HG03442 (cell line): ENCODE data around the gene SEMA3E.
A peak's percentile ranks its signal among the peaks of the same experiment; 100 is the strongest.
"Not testable (repeated sequence)": the region's sequence is repeated elsewhere in the genome, so short reads cannot be mapped to it uniquely, and the experiment has no call there.

Source experiments
- ATAC-seq: cut with Tn5 transposase; IDR thresholded peaks from one replicate; pipeline ENCODE4 v1.9.1; 2021; ENCODE audit warnings: mild to moderate bottlenecking, moderate library complexity; ENCODE audit not compliant: unreplicated experiment

Gene SEMA3E

DNA sequence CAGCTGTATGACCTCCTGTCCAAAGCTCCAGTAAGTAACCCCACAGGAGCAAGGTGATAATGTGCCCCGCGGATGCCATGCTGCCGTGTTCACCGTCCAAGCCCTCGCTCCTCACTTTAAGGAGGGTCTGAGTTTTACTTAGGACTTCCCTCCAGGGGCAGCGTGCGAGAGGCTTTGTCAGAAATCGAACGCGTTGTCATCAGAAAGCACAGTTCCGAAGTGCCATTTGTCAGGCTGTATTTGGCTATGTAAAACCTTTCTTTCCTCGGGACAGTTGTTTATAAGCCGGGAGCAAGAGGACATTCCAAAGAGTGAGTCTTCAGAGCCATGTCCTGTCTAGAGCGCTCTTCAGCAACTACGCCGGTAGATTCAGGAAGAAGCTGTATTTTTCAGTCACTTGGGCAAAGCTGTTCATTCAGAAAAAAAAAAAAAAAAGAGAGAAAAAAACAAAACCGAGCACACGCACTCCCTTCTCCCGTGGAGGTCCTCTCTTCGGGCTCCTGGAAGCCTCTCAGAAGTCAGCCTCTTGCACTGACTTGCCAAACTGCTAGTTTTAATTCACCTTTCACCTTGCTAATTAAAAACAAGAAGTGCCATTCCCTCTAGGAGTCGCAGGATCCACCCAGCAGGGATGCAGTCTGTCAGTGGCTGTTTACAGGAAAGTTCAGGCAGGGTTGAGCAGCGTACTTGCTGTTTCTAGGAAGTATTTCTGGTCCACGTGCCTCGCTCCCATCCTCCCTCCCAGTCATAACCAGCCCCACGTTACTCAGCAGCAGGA, at the start of gene SEMA3E:
Gene SEMA3E, minus strand, starts transcription at position 676 of the 778 bp plus-strand sequence.
- ATAC-seq, result no peak

DNA sequence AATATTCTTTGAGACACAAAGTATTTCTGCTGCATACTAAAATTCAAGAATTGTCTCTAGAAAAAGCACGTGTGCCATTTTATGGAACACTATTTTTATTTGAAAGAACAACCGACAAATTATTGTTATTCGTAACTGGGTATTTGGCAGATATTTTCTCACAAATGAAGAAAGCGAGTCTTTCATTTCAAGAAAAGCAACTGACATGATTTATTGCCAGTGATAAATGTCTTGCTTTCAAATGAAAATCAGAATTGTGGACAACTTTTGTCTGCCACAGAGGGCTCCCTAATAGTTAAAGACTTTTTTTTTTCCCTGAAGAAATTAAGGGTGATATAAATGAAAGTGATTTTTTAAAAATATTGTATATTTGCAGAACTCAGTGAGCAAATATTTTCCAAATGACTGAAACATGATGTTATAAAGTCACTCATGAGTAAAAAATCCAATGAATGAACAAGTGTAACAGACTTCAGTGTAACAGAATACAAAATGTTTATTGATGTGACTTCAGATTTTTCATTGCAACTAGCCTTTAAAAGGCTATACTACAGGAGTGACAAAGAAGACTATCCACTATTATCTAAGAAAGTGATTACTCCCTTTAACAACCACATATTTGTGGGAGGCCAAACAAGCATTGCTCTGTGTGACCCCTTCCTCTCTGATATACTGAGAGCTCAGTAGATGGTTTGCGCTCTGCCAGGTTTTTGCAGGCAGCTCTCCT, 49.0 kb upstream of the SEMA3E start:
- ATAC-seq, result no peak

DNA sequence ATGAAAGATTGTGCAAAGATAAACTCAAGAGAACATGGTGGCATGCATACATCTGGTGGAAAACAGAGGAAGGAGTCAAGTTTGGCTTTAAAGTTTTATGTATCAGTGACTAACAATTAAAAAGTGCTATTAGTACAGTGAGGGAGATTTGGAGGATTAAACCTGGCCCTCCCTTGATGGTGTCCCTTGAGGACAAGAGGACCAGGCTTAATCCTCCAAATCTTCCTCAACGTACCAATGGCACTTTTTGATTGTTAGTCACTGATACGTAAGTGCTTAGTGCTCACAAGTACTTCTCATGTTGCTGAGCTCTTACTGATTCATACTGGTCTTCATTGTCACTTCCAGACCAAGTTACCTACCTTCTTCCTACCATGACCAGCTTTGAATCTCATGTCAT, 47.2 kb upstream of the SEMA3E start:
- no peak for ATAC-seq

DNA sequence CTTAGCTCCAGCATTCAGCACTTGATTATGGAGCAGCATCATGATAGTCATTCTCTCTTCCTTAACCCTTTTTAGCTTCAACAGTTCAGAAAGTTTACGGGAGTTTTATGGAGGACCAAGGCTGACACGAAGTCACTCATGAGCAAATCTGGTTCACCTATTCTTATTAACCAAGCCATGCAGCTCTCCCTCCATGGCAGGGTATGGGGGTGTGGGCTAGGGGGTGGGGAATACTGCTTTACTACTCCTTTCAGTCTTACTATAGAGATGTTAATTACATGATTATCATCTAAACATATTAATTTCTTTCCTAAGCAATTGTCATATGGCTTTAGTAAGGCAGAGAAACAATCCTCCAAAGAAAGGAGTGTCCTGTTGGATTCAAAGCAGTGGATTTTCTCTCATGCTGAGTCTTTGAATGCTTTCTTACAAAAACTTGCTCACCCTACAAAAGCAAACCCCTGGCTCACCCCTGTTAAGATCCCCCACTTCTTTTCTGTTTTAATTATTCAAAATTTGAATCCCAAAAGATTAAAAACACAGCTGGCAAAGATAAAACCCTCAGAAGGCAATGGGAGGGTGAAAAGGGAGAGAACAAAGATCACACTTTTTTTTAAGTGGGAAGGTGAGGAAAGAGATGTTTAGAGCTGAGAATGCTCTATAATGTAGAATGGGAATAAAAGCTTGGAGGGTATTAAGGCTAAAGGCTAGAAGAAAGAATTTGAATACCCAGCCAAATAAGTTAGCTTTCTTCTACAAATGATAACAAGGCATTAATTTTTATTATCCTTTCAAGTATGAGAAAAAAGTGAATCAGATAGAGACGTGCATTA, 46.4 kb upstream of the SEMA3E start:
- ATAC-seq, result no peak

DNA sequence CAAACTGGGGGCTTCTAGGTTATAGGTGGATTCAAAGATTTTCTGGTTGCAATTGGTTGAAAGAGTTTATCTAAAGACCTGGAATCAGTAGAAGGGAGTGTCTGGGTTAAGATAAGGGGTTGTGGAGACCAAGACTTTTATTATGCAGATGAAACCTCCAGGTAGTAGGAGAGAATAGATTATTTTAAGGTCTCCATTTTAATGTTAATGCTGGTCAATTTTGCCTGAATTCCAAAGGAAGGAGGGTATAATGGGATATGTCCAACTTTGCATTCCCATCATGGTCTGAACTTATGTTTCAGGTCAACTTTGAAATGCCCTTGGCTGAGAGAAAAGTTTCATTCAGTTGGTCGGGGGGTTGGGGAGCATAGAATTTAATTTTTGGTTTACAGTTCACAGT, 44.3 kb upstream of the SEMA3E start:
- no peak for ATAC-seq

DNA sequence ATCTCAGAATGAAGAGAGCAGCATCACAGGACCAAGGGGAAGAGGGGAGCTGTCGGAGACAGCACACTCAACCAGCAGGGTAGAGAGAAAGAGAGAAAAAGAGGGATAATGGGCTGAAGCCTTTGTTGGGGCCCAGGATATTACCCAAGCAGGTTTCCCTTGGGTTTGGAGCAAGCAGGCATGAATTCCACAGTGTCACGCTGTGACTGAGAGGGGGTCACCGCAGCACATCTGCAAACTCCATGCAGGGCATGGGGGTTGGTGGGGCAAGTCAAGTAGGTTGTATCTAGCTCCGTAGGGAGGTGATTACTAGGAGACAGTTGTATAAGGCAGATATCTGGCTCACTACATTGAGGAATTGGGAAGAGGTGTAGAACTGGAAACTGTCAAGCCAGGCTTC, 42.2 kb upstream of the SEMA3E start:
- ATAC-seq, result no peak

DNA sequence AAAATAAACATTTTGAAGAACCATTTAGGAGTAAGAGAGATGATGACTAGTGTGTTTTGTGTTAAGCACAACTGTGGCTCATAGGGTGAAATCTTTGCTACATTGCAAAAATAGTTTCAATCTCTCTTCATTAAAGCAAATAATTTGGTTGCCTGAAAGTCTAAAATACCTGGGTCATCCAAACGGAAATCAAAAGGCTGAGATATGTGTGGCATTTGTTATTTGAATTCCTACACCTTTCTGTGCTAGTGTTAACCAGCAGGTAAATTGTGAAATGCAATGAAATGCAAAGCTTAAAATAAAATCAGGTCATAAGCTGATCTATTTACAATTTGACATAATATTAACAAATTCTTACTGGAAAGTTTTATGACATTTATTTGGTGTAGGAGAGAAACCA, 40.9 kb upstream of the SEMA3E start:
- no peak for ATAC-seq

DNA sequence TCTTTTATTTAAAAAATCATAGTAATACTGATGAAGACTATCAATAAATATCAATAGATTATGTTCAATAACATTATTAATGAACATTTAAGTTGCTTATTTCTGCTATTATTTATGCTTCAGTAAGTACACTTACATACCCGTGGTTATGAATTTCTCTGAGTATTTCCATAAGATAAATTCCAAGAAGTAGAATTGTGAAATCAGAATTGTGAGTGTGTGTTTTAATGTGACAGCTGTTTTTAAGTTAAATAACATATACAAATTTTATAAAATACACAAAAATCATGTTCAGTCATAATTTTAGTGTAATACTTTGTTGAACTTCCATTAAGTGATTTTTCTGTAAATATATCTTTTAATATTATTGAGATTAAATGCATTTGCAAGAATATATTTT, 37.5 kb upstream of the SEMA3E start:
- ATAC-seq, result no peak

DNA sequence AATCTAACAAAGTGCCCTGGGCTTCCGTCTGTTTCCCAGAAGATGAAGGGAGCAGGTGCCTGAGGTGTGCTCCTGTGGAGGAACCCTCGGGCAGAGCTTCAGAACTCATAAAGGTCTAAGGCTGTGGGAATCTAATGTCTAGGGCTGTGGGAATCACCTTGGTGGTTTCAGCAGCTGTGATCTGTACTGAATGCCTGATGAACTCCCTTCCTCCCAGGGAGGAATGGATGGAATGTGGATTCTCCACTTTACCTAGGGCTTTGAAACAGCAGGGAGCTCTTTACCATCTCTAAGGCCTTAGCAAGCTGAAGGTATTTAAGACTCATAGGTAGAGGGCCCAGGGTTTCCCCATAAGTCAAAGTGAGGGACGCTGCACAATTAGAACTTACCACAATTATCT, 36.0 kb upstream of the SEMA3E start:
- ATAC-seq, result no peak

DNA sequence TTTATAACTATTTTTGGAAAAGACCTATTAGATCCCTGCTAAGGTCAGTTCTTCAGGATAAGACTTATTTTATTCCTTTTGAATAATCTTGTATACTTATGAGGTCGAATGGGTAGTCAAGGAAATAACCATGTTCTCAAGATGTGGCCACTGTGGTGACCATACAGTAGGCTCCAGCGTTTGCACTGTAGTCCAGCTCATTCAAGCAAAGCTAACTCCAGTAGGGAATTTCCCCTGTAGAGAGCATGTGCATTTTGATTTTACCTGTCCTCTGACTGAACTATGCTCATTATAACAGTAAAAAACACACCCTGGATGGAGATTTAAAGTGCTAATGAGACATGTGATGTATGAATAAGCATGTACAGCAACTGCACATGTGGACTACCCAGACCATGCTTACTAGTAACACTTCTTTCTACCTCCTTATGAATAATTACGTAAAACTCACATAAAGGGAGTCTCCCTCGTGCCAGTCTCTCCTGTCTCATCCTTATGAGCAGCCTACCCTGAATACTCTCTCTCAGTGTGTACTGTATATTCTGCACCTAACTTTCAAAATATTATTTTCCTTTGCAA, 32.4 kb upstream of the SEMA3E start:
- ATAC-seq, result no peak

DNA sequence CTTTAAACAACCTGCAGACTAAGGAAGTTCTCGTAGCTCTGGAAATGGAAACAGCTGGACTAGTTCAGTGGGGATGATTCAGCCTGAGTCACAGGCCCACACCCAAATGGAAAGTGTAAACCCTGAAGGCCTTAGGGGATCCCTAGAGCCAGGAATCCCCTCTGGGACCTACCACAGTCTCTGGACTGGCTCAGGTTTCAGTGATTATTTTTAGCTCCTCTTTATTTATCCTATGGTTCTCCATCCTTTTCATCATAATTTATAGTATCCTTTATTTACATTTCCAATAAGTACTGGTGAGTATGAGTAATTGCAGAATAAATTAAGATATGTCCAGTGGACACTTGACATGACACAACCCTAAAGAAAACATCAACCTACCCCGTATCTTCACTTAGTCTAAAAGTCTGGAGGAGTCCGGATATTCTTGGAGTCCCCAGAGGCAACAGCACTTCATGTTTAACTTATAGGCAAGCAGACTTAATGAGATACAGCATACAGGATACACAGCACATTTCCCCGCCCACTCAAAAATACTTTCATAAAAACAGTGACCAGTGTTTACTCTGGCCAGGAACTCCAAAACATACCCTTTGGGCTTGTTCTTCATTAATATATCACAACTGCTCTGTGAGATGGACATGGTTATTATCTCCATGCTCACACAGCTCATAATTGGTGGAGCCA, 28.4 kb upstream of the SEMA3E start:
- no peak for ATAC-seq

DNA sequence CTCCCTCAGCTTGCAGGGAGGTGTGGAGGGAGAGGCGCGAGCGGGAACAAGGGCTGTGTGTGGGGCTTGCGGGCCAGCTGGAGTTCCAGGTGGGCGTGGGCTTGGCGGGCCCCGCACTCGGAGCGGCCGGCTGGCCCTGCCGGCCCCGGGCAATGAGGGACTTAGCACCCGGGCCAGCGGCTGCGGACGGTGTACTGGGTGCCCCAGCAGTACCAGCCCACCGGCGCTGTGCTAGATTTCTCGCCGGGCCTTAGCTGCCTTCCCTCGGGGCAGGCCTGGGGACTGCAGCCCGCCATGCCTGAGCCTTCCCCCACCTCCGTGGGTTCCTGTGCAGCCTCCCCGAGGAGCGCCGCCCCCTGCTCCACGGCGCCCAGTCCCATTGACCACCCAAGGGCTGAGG, 24.4 kb upstream of the SEMA3E start:
- not testable (repeated sequence) for ATAC-seq

DNA sequence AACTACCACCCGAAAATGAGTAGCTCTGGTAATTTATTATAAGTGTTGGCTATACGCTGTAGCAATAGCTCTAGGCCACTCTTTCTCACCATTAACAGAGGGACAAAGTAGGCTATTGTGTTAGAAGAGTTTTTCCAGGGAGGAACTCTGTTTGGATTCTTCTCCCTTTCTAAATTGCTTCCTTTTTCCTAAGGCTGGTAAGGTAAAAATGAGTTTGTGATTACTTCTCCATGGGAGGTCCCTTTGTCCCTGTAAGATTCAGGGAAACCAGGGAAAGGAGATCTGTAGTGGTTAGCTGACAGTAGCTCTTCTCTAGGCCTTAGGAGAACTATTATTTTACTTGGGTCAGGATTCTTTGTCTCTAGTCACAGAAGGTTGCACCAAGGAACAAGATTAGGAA, 23.2 kb upstream of the SEMA3E start:
- no peak for ATAC-seq

DNA sequence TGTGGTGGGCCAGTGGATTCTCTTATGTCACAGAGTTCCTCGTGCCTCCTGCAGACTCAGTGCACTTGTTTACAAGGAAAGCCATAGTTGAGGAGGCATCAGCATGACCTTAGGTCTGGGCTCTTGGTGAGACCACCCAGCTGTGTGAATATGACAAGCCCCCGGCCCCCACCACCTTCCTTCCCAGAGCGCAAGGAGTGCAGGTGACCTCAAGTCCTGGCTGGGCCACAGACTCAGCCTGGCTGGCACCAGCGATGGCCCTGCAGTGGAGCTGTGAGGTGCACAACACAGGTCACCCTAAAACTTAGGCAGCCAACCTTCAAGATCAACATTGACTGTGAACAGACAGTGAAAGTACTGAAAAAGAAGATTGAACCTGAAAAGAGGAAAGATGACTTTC, 14.2 kb upstream of the SEMA3E start:
- ATAC-seq, result no peak

DNA sequence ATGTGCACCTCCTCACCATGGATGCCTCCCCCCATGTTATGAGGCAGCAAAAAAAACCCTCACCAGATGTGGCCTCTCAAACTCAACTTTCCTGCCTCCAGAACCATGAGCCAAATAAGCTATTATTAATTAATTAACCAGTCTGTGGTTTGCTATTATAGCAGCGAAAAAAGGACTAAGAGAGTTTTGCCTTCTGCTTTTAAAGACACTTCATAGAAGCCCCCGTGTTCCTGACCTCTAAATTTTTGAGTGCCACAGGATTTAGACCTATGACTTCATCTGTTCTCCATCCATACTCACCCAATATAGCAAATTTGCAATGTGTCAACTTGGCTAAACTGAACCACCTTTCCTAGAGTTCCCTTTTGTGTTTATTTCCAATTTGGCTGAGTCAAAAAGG, 9.2 kb upstream of the SEMA3E start:
- no peak for ATAC-seq

DNA sequence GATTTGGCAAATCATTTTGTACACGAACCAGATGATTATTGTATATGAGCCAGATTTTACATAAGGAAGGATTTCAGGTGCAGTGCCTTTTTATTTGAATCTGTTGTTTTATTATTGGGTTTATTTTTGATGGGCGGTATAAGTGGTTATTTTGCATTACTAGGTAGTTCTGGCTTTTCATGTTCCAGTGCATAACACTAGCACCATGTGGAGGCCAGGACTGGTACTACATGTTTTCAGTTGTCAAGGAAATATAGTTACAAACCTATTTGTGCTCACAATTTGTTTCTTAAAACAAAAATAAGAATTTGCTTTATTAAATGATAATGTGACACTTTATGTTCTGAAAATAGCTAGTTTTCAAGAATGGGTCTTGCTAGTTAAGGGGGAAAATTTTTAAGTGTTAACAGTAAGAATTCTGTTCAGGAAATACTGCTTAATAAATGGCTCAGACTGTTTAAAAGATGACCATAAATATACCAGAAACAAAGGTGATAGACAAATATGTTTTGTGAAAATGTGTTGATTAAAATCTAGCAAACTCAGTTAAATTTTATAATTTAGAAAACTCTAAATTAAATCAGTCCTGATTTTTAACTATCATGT, 7.1 kb upstream of the SEMA3E start:
- peak; percentile 92 for ATAC-seq

DNA sequence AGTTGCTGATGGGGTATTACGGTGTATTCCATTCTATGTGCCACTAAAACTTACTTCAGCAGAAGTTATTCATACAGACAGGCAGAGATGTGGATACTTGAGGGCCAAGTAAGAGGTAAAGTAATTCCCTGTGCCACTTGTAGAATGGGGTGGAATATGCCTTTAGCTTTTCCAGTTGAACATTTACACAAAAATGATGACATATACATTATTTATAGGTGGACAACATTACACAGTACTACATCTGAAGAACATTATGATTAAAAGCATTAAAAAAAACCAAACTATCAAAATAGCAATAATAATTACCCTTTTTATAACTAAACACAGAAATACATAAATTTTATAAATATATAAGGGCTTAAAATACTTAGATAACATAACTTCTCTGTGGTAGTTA, 3.5 kb upstream of the SEMA3E start:
- ATAC-seq, result no peak

DNA sequence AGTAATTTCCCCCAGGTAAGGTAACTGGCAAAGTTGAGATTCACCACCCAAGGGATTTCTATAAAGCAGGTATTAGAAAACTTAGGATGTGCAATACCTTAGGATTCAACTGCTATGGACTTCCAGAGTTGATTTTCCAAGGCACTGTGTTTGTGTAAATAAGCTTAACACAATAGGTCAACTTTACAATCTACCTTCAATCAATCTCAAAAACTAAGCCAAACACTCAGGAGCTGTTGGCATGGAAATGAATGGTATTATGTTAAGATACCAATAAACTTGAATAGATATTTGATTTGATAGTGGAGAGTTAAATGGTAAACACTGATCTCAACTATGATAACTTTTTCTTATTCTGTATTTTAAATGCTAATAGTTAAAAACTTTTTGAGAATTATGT, 762 bp upstream of the SEMA3E start:
- no peak for ATAC-seq

DNA sequence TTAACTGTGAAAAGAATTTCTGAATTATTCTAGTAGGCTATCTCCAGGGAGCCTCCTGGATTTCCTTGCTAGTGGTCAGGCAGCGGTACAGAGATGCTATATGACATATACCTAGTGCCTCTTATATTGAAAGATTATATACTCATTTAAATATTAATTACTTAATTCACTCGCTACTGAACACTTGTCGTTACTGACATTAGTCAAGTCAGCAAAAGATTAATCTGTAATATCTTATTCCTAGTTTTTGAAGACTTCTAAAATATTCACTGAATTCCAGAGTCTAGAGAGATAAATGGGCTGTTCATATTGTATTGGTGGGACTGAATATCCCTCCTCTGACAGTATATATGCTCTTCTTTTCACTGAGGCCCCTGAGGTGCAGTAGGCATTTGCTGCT, 2.9 kb downstream of the SEMA3E start:
- no peak for ATAC-seq

DNA sequence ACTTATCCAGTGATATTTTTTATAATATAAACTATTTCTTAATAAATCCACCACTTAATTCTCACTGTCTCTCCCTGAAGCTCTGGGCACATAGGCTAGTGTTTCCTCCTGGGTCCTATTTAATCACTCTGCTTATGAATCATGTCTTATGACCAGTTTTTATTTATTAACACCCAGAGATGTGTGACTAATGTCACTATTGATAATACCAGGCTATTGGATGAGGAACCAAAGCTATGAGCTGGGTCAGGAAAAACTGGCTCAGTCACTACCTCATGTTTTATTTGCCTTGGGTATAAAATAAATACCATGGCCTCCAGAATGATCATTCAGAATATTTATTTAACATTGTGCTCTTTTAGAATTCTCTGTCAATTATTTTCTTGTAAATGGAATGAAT, 5.2 kb downstream of the SEMA3E start:
- ATAC-seq, result no peak
